K562 (cell line): ENCODE measurements around the gene SDCBP2. TPM values are rescaled to one million over a fixed set of nuclear protein-coding genes. Genes with fewer than 3 reads are reported as not detected.

Experiments used
- CC2D1A ChIP-seq: fragments of 450-650 bp; IDR thresholded peaks from 2 replicates; pipeline ENCODE4 v1.6.1; 2017; ENCODE audit warnings: mild to moderate bottlenecking
- REST ChIP-seq, 2 experiments: fragments of 450-650 bp; formaldehyde crosslinking in 1 of 2; IDR thresholded peaks; 2 replicates each; pipeline versions ENCODE4 v1.4.0 to v1.6.1; 2014 to 2020; ENCODE audit warnings: mild to moderate bottlenecking in 2 of 2, borderline replicate concordance in 1 of 2, low read depth in 1 of 2
- STAG1 ChIP-seq: sonication (generic); formaldehyde crosslinking; IDR thresholded peaks from 2 replicates; pipeline ENCODE4 v1.5.0; 2020; ENCODE audit warnings: missing genetic modification reagents, borderline replicate concordance
- polyA plus RNA-seq, 8 experiments: library from polyadenylated mRNA; depleted of rRNA in 4 of 8; stranded (reverse) in 5 of 8; unstranded in 3 of 8; fragments of >200 nt; fragmentation: Nextera tagmentation in 2 of 8; fragmentation: Illumina TruSeq in 1 of 8; extraction: Ambion mirVana in 2 of 8; extraction: Trizol in 1 of 8; gene quantifications; 2 replicates each; pipeline versions ENCODE4 v1.2.1 to v1.2.3, GENCODE V29; 2011 to 2014; ENCODE audit warnings: inconsistent platforms in 1 of 8, missing spikeins in 1 of 8
- total RNA-seq, 7 experiments: library from RNA; depleted of rRNA in 6 of 7; stranded (reverse); fragments of >200 nt in 6 of 7; fragmentation: Illumina TruSeq in 2 of 7; extraction: Trizol in 2 of 7; gene quantifications; 2 replicates each; pipeline versions ENCODE4 v1.2.1 to v1.2.3, GENCODE V29; 2011 to 2021; ENCODE audit warnings: low replicate concordance in 1 of 7

SDCBP2 gene
- total and polyA plus RNA-seq, 9 of the 15 experiments (the other 6 are each of a cell fraction or from before 2014, with no cell fraction given): 0.06 to 1.2 (median 0.80) TPM

- TF ChIP-seq STAG1 (CRISPR knock-in tag) (peak; percentile 52; the same call in 1 of the 2 replicates), CC2D1A (0 out of 2 replicates have a peak, but pooled peaks have one; percentile 17), REST (IDR thresholded peaks at IDR 0.05; ENCODE audit: borderline replicate concordance) (peak; percentile 63; the same call in 1 of the 2 replicates), REST (CRISPR knock-in tag; IDR thresholded peaks at IDR 0.05; ENCODE audit: low read depth) (no peak)
Measured at GRCh38 chr20:1313236-1313964, 15.5 kb downstream of the SDCBP2 start (continued).
